SU-DHL-6 (cell line): ENCODE results near the gene HOXB6.

Source experiments
- CTCF ChIP-seq: fragments of 200-600 bp; sonication (generic); IDR thresholded peaks from one replicate; pipeline ENCODE4 v1.5.1; 2017; ENCODE audit warnings: antibody characterized with exemption, mild to moderate bottlenecking, low read length, moderate library complexity; ENCODE audit not compliant: insufficient read depth, poor library complexity, severe bottlenecking
- EZH2phosphoT487 ChIP-seq: fragments of 200-600 bp; sonication (generic), shearing (Covaris generic); conservative IDR thresholded peaks from 2 replicates; pipeline ENCODE4 v1.6.1; 2018; ENCODE audit warnings: mild to moderate bottlenecking, antibody characterized with exemption, low read length, moderate library complexity, mixed read lengths

GRCh38 chr17:48587276-48588073 lies 17.3 kb downstream of the HOXB6 start:
- TF ChIP-seq CTCF (no peak), EZH2phosphoT487 (no peak)
